PC-9 (cell line): ENCODE measurements around the gene PIP5K1B. TPM values are rescaled to one million over a fixed set of nuclear protein-coding genes. Genes with fewer than 3 reads are reported as not detected.

ENCODE experiments used
- BruUV-seq: library from RNA; stranded (reverse); fragments of 400-500 nt; replicated peaks from 2 replicates; lab custom pipeline; 2021; lab: Mats Ljungman, UMichigan
- CTCF ChIA-PET: fragments of 300-600 bp; sonication (Branson Sonifier 250); formaldehyde crosslinking; loops from one replicate; lab custom pipeline; 2022; ENCODE audit warnings: antibody characterized with exemption; lab: Charles Lee
- POLR2A ChIA-PET: fragments of 300-600 bp; sonication (Branson Sonifier 250); formaldehyde crosslinking; loops from one replicate; lab custom pipeline; 2022; ENCODE audit warnings: antibody characterized with exemption; ENCODE audit not compliant: unreplicated experiment; lab: Charles Lee
- DNase-seq, 2 experiments: peaks; one replicate each; pipeline versions ENCODE4 v3.0.0 to v3.0.0-alpha.2; 2015 to 2022; ENCODE audit warnings: mixed read lengths in 1 of 2
- H2AFZ ChIP-seq: fragments of 200-600 bp; sonication (generic); 2 replicates; pipeline ENCODE4 v1.8.1; 2017; ENCODE audit warnings: antibody characterized with exemption
- H3F3A ChIP-seq: fragments of 200-600 bp; sonication (generic); 2 replicates; pipeline ENCODE4 v1.8.1; 2017; ENCODE audit warnings: antibody characterized with exemption, mild to moderate bottlenecking, low read depth; ENCODE audit not compliant: insufficient read depth
- H3K27ac ChIP-seq: fragments of 200-600 bp; sonication (generic); 2 replicates; pipeline ENCODE4 v1.6.1; 2016; ENCODE audit warnings: mixed run types
- H3K27me3 ChIP-seq: fragments of 200-600 bp; sonication (generic); 2 replicates; pipeline ENCODE4 v1.6.1; 2016; ENCODE audit warnings: low read depth, mixed run types; ENCODE audit not compliant: insufficient read depth
- H3K36me3 ChIP-seq: fragments of 200-600 bp; sonication (generic); 2 replicates; pipeline ENCODE4 v1.6.1; 2016; ENCODE audit warnings: low read depth, mixed run types
- H3K4me1 ChIP-seq: fragments of 200-600 bp; sonication (generic); replicated peaks from 2 replicates; pipeline ENCODE4 v1.6.1; 2016; ENCODE audit warnings: mixed run types; ENCODE audit not compliant: insufficient read depth
- H3K4me2 ChIP-seq: fragments of 200-600 bp; sonication (generic); 2 replicates; pipeline ENCODE4 v1.6.1; 2017; ENCODE audit warnings: mixed run types
- H3K4me3 ChIP-seq: fragments of 200-600 bp; sonication (generic); 2 replicates; pipeline ENCODE4 v1.6.1; 2016; ENCODE audit warnings: mixed run types
- H3K79me2 ChIP-seq: fragments of 200-600 bp; sonication (generic); 2 replicates; pipeline ENCODE4 v1.6.1; 2017; ENCODE audit warnings: low read depth, mixed run types
- H3K9me2 ChIP-seq: fragments of 200-600 bp; sonication (generic); 2 replicates; pipeline ENCODE4 v1.8.1; 2017; ENCODE audit warnings: mild to moderate bottlenecking; ENCODE audit not compliant: insufficient read depth
- H3K9me3 ChIP-seq: fragments of 200-600 bp; sonication (generic); 2 replicates; pipeline ENCODE4 v1.8.1; 2016; ENCODE audit warnings: low read depth; ENCODE audit not compliant: insufficient read depth
- H4K20me1 ChIP-seq: fragments of 200-600 bp; sonication (generic); 2 replicates; pipeline ENCODE4 v1.8.1; 2017; ENCODE audit not compliant: insufficient read depth
- EZH2 ChIP-seq: fragments of 200-600 bp; sonication (generic); IDR thresholded peaks from 2 replicates; pipeline ENCODE4 v1.8.0; 2017; ENCODE audit warnings: antibody characterized with exemption, low read depth
- intact Hi-C: fragments of 100-400 bp; cut with micrococcal nuclease; formaldehyde crosslinking; loops from one replicate; pipeline ENCODE4 v1.10.0; 2022; ENCODE audit not compliant: unreplicated experiment
- total RNA-seq: library from RNA; stranded (reverse); gene quantifications from 2 replicates; pipeline ENCODE4 v1.2.3, GENCODE V29; 2021
- TF ChIP-seq, protein P1 (sequence below): fragments of 200-600 bp; sonication (generic); conservative IDR thresholded peaks from 2 replicates; pipeline ENCODE4 v1.6.1; 2017; ENCODE audit warnings: mixed run types, antibody characterized with exemption, mild to moderate bottlenecking, moderate library complexity

Gene PIP5K1B
- total RNA-seq, 1 experiment from 2014 or later, result not detected

DNA sequence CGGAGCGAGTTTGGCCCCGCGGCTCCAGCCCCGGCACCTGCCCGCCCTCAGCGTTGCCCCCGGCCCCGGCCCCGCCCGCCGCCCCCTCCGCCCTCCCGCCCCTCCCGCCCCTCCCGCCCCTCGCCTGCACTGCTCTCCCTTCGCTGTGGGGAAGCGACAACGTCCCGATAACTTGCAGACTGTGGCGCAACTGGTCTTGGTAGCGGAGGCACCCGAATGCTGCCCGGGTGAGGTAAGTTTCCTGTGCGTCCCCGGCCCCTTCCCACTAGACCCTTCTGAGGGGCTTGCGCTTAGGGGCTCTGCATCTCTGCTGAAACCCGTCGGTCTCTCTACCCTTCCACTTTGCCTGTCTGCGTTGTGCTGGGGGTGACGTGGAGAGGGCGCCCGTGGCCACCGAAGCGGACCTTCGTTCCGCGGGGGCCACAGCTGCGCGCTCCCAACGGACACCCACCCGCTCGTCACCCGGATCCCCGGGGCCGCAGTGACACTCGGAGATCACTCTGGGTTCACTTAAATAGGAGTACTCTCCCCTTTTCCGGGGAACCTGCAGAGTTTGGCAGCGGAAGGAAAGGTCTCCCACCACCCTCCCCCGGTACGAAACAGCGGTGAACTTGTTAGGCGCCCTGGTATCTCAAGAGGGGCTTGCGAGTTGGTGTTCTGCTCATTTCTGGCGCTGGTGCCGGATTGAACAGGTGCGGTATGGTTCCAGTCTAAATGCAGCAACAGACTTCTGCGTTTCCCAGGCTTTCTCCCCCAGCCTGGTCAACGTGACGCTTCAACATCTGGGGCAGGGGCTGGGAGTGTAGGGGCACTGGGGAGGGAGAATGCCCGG is 707 bp downstream of the PIP5K1B start:
- intact Hi-C loops, result no loop called here
- Histone ChIP-seq H3K9me2 (no peaks in the 10 kb centered on the region), H3K36me3 (no peaks in the 10 kb centered on the region), H3K4me2 (no peak overlapping the region), H3K27ac (no peak overlapping the region), H3F3A (no peaks in the 10 kb centered on the region), H3K79me2 (no peaks in the 10 kb centered on the region), H2AFZ (no peak overlapping the region), H3K4me1 (no peaks in the 10 kb centered on the region), H4K20me1 (no peaks in the 10 kb centered on the region), H3K27me3 (peaks cover 39% of the 10 kb centered on the region), H3K9me3 (no peaks in the 10 kb centered on the region), H3K4me3 (no peak overlapping the region)
- ChIA-PET CTCF (no interaction called here), POLR2A (no interaction called here)
- BruUV-seq, result no TSS peak
- DNase-seq, result no peak
- TF ChIP-seq, protein P1, sequence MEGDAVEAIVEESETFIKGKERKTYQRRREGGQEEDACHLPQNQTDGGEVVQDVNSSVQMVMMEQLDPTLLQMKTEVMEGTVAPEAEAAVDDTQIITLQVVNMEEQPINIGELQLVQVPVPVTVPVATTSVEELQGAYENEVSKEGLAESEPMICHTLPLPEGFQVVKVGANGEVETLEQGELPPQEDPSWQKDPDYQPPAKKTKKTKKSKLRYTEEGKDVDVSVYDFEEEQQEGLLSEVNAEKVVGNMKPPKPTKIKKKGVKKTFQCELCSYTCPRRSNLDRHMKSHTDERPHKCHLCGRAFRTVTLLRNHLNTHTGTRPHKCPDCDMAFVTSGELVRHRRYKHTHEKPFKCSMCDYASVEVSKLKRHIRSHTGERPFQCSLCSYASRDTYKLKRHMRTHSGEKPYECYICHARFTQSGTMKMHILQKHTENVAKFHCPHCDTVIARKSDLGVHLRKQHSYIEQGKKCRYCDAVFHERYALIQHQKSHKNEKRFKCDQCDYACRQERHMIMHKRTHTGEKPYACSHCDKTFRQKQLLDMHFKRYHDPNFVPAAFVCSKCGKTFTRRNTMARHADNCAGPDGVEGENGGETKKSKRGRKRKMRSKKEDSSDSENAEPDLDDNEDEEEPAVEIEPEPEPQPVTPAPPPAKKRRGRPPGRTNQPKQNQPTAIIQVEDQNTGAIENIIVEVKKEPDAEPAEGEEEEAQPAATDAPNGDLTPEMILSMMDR, result no peak
- no peak for TF ChIP-seq EZH2

GRCh38 chr9:68706363-68707201 is 1.5 kb downstream of the PIP5K1B start:
- H3K4me3 ChIP-seq, result no peak overlapping the region
- intact Hi-C loops, result no loop called here
- CTCF ChIA-PET, result no interaction called here

More at GRCh38 chr9:68706363-68707201, 1.5 kb downstream of the PIP5K1B start:
- Histone ChIP-seq H2AFZ (no peak overlapping the region), H3K36me3 (no peaks in the 10 kb centered on the region), H4K20me1 (no peaks in the 10 kb centered on the region), H3K4me2 (no peak overlapping the region), H3F3A (no peaks in the 10 kb centered on the region), H3K27ac (no peak overlapping the region), H3K9me2 (no peaks in the 10 kb centered on the region), H3K27me3 (peaks cover 42% of the 10 kb centered on the region), H3K9me3 (no peaks in the 10 kb centered on the region), H3K4me1 (no peaks in the 10 kb centered on the region), H3K79me2 (no peaks in the 10 kb centered on the region)
- no TSS peak for BruUV-seq
- POLR2A ChIA-PET, result no interaction called here
- no peak for DNase-seq
- TF ChIP-seq, protein P1, result no peak
- TF ChIP-seq EZH2, result no peak
